GM18502 (cell line): ENCODE results near the gene TDRKH.
"Not testable (repeated sequence)": the region's sequence is repeated elsewhere in the genome, so short reads cannot be mapped to it uniquely, and the experiment has no call there.

Source experiments
- ATAC-seq: cut with Tn5 transposase; IDR thresholded peaks from one replicate; pipeline ENCODE4 v1.9.1; 2021; ENCODE audit warnings: mild to moderate bottlenecking; ENCODE audit not compliant: unreplicated experiment, poor library complexity

TDRKH gene

GRCh38 chr1:151805066-151805820 lies 14.9 kb upstream of the TDRKH start, which contains the start of gene LINGO4:
LINGO4 (minus strand) TSS chr1:151805419; CDS start chr1:151802704, 2,715 bp downstream.
- no peak for ATAC-seq

- ATAC-seq: no peak
Measured at GRCh38 chr1:151803915-151804314, 13.6 kb upstream of the TDRKH start.

- ATAC-seq: no peak
Measured at GRCh38 chr1:151803164-151803563, 12.9 kb upstream of the TDRKH start.

- ATAC-seq: no peak
Measured at GRCh38 chr1:151802372-151802771, 12.1 kb upstream of the TDRKH start.

- ATAC-seq: no peak
Measured at GRCh38 chr1:151801846-151802245, 11.5 kb upstream of the TDRKH start.

GRCh38 chr1:151801310-151801820 lies 11.1 kb upstream of the TDRKH start:
- no peak for ATAC-seq

- no peak for ATAC-seq
Measured at GRCh38 chr1:151800830-151801229, 10.5 kb upstream of the TDRKH start.

GRCh38 chr1:151799179-151800022 lies 9.1 kb upstream of the TDRKH start:
- ATAC-seq: no peak

GRCh38 chr1:151798571-151798970 lies 8.3 kb upstream of the TDRKH start:
- no peak for ATAC-seq

- peak; percentile 8 for ATAC-seq
Measured at GRCh38 chr1:151790940-151791651, 796 bp upstream of the TDRKH start.

GRCh38 chr1:151787689-151788088 lies 2.6 kb downstream of the TDRKH start:
- ATAC-seq: no peak

GRCh38 chr1:151783796-151784195 lies 6.5 kb downstream of the TDRKH start:
- no peak for ATAC-seq

- ATAC-seq: no peak
Measured at GRCh38 chr1:151782741-151783140, 7.6 kb downstream of the TDRKH start.

- not testable (repeated sequence) for ATAC-seq
Measured at GRCh38 chr1:151782026-151782425, 8.3 kb downstream of the TDRKH start.

- not testable (repeated sequence) for ATAC-seq
Measured at GRCh38 chr1:151780736-151781135, 9.6 kb downstream of the TDRKH start.

- ATAC-seq: no peak
Measured at GRCh38 chr1:151779852-151780251, 10.4 kb downstream of the TDRKH start.

GRCh38 chr1:151777317-151777716 lies 13.0 kb downstream of the TDRKH start:
- ATAC-seq: no peak

- no peak for ATAC-seq
Measured at GRCh38 chr1:151776665-151777062, 13.6 kb downstream of the TDRKH start.

- no peak for ATAC-seq
Measured at GRCh38 chr1:151775894-151776664, 14.2 kb downstream of the TDRKH start.
